GM12872 (cell line): ENCODE results near the gene RNF113A.

Experiments used
- TF ChIP-seq, protein P1 (sequence below): IDR thresholded peaks from 3 replicates; pipeline ENCODE4 v1.5.1; 2011; ENCODE audit warnings: low read depth, mild to moderate bottlenecking, low read length, moderate library complexity; ENCODE audit not compliant: insufficient read depth

Gene RNF113A

DNA sequence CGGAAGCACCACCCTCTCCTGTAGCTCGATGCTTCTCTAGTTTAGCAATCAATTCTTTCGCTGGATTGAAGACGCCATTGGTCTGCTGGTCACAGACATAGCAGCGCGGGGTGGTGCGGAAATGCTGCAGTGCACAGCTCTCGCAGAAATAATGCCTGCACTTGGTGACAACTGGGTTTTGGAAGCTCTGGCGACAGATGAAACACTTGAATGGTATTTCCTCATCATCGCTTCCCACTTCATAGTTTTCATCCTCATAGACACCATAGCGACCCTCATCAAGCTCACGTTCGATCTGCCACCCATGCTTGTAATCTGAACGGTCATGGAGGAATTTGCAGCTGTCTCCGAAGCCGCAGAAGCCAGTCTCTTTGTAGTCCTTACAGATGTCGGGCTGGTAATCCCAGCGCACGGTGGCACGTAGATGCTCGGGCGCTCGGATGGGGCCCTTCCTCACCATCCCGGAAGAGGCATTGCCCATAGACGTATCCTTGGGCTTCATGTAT is 854 bp downstream of the RNF113A start:
- TF ChIP-seq, protein P1, sequence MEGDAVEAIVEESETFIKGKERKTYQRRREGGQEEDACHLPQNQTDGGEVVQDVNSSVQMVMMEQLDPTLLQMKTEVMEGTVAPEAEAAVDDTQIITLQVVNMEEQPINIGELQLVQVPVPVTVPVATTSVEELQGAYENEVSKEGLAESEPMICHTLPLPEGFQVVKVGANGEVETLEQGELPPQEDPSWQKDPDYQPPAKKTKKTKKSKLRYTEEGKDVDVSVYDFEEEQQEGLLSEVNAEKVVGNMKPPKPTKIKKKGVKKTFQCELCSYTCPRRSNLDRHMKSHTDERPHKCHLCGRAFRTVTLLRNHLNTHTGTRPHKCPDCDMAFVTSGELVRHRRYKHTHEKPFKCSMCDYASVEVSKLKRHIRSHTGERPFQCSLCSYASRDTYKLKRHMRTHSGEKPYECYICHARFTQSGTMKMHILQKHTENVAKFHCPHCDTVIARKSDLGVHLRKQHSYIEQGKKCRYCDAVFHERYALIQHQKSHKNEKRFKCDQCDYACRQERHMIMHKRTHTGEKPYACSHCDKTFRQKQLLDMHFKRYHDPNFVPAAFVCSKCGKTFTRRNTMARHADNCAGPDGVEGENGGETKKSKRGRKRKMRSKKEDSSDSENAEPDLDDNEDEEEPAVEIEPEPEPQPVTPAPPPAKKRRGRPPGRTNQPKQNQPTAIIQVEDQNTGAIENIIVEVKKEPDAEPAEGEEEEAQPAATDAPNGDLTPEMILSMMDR: no peak

DNA sequence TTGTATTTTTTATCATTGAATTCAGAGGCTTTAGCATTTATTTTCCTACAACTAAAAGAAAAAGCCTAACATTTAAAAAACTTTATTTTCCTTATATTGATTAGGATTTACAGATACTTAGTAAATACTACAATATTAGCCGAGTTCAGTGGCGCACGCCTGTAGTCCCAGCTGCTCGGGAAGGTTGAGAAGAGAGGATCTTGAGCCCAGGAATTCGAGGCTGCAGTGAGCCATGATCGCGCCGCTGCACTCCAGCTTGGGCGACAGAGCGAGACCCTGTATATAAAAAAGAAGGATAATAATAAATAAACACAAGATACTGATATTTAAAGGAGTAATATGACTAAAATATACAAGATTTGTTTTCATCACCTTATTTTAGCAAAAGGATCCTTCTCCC is 18.1 kb downstream of the RNF113A start:
- TF ChIP-seq, protein P1: no peak

DNA sequence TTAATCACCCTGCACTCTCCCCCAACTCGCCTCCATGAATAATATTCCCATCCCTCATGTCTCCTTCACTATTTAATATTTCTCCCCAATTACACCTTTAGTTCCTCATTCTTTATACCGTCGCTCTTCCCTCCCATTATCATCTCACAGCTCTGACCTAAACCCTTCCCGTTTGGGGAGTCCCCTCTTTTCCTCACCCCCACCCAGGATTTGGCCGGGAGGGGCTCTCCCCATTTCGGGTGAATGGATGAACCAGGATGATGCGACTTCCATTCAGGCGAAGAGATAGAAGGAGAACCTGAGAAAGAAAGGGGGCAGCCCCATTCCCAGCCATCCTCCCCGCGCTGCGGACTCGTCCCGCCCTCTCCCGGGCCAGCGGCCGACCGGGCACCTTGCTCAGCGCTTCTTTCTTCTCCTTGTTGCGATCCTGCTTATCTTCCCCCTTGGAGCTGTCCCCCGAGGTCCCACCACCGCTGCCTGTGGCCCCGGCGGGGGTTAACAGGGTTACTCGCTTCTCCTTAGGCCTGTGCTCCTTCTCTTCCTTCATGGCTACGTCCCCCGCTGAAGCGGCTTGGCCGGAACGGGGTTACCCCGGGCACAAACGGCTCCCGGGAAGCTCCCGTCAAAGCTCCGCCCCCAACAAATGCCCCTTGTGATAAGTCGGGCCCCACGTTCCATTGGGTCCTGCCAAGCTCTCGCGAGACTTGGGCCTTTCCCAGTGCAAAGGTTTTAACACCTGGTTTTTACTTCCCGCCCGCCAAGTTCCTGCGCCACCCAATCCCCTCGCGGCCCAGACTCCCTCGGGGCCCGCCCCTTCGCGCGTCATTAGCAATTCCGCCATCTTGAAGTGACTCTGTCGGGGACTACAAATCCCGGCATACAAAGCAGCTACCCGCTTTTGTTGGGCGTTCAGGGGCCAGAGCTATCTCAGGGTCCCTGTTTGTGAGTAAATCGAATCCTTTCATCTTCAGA is 18.9 kb downstream of the RNF113A start, which contains the start of gene UPF3B:
UPF3B (minus strand) TSS at position 582 of the 972 bp plus-strand sequence; CDS start at position 547, 35 bp downstream.
- TF ChIP-seq, protein P1: no peak

GRCh38 chrX:119833905-119834304 is 37.6 kb downstream of the RNF113A start:
- TF ChIP-seq, protein P1: no peak

GRCh38 chrX:119828446-119828845 is 43.1 kb downstream of the RNF113A start:
- TF ChIP-seq, protein P1: no peak

GRCh38 chrX:119826399-119826959 is 45.1 kb downstream of the RNF113A start:
- TF ChIP-seq, protein P1: no peak
